GM12878 (cell line): ENCODE measurements around the gene DNAJC12. TPM values are rescaled to one million over a fixed set of nuclear protein-coding genes. Genes with fewer than 3 reads are reported as not detected.

Source experiments
- ATAC-seq: fragments of 200-7000 bp; cut with Tn5 transposase; 3 replicates; pipeline ENCODE4 v1.9.1; 2020; ENCODE audit warnings: mild to moderate bottlenecking, moderate library complexity
- BruUV-seq: library from RNA; stranded (reverse); fragments of 400-500 nt; replicated peaks from 2 replicates; lab custom pipeline; 2021; lab: Mats Ljungman, UMichigan
- CTCF ChIA-PET: fragments of 300-600 bp; sonication (Branson Sonifier 250); formaldehyde crosslinking; extraction: SDS; loops from one replicate; lab custom pipeline; 2021; ENCODE audit warnings: inconsistent platforms; lab: Yijun Ruan, JAX
- POLR2A ChIA-PET: fragments of 350-600 bp; formaldehyde crosslinking; extraction: SDS; loops from one replicate; lab custom pipeline; 2021; ENCODE audit warnings: inconsistent platforms; lab: Charles Lee
- RAD21 ChIA-PET: fragments of 300-600 bp; sonication (Branson Sonifier 250); formaldehyde crosslinking; loops from one replicate; lab custom pipeline; 2023; ENCODE audit warnings: antibody characterized with exemption; ENCODE audit not compliant: unreplicated experiment; lab: Charles Lee
- SMC1A ChIA-PET: fragments of 300-600 bp; sonication (Branson Sonifier 250); formaldehyde crosslinking; loops from one replicate; lab custom pipeline; 2023; ENCODE audit not compliant: unreplicated experiment, uncharacterized antibody; lab: Charles Lee
- DNase-seq: peaks from one replicate; pipeline ENCODE4 v3.0.0-alpha.2; 2011; ENCODE audit warnings: low read depth, low spot score
- FAIRE-seq: peaks from 3 replicates; lab custom pipeline; 2011; peaks lifted over from hg19 to GRCh38; lab: Jason Lieb, UNC
- H2AFZ ChIP-seq: 2 replicates; pipeline ENCODE4 v1.6.0; 2011; ENCODE audit warnings: low read depth, low read length, control low read depth; ENCODE audit not compliant: control insufficient read depth
- H3K27ac ChIP-seq: 2 replicates; pipeline ENCODE4 v1.5.1; 2011; ENCODE audit warnings: control low read depth; ENCODE audit not compliant: control insufficient read depth, insufficient read depth
- H3K27me3 ChIP-seq, 2 experiments: replicated peaks in 1 of 2; 2 replicates each; pipeline versions ENCODE4 v1.6.0 to v1.6.1; 2011; ENCODE audit warnings: low read length in 1 of 2; ENCODE audit not compliant: control insufficient read depth in 2 of 2, insufficient read depth in 2 of 2
- H3K36me3 ChIP-seq, 2 experiments: 2 replicates each; pipeline ENCODE4 v1.5.1; 2011; ENCODE audit warnings: low read length in 1 of 2; ENCODE audit not compliant: control insufficient read depth in 2 of 2, insufficient read depth in 2 of 2
- H3K4me1 ChIP-seq: 2 replicates; pipeline ENCODE4 v1.6.1; 2011; ENCODE audit warnings: mild to moderate bottlenecking, low read length, moderate library complexity, mixed read lengths; ENCODE audit not compliant: control insufficient read depth, insufficient read depth
- H3K4me2 ChIP-seq: 2 replicates; pipeline ENCODE4 v1.6.0; 2011; ENCODE audit warnings: control low read depth; ENCODE audit not compliant: control insufficient read depth, insufficient read depth
- H3K4me3 ChIP-seq: fragments of 200-600 bp; sonication (generic); 2 replicates; pipeline ENCODE4 v1.5.1; 2016
- H3K79me2 ChIP-seq: 2 replicates; pipeline ENCODE4 v1.6.0; 2011; ENCODE audit warnings: low read length; ENCODE audit not compliant: control insufficient read depth, insufficient read depth
- H3K9ac ChIP-seq: 2 replicates; pipeline ENCODE4 v1.8.0; 2011; ENCODE audit warnings: low read length, control low read depth, mixed read lengths; ENCODE audit not compliant: control insufficient read depth, insufficient read depth
- H3K9me3 ChIP-seq: replicated peaks from 3 replicates; pipeline ENCODE4 v1.5.1; 2011; ENCODE audit warnings: mild to moderate bottlenecking, low read length; ENCODE audit not compliant: control insufficient read depth, insufficient read depth
- H4K20me1 ChIP-seq: 2 replicates; pipeline ENCODE4 v1.6.0; 2011; ENCODE audit not compliant: control insufficient read depth, insufficient read depth
- ATF2 ChIP-seq: IDR thresholded peaks from 2 replicates; pipeline ENCODE4 v1.6.1; 2012; ENCODE audit warnings: low read length, inconsistent platforms
- ATF3 ChIP-seq: IDR thresholded peaks from 2 replicates; pipeline ENCODE4 v1.6.1; 2011; ENCODE audit warnings: low read depth, mild to moderate bottlenecking, low read length, moderate library complexity, borderline replicate concordance; ENCODE audit errors: extremely low read depth
- BRCA1 ChIP-seq: IDR thresholded peaks from 2 replicates; pipeline ENCODE4 v1.6.1; 2011; ENCODE audit warnings: low read depth, low read length, improper control_type of control experiment
- CEBPB ChIP-seq, 2 experiments: fragments of 150-350 bp in 1 of 2; IDR thresholded peaks; 2 replicates each; pipeline ENCODE4 v1.6.1; 2012 to 2014; ENCODE audit warnings: low read depth in 2 of 2, low read length in 2 of 2, borderline replicate concordance in 1 of 2, inconsistent platforms in 1 of 2
- EGR1 ChIP-seq, 2 experiments: IDR thresholded peaks; 1 replicate in 1 of 2; 2 replicates in 1 of 2; pipeline ENCODE4 v1.6.1; 2011 to 2012; ENCODE audit warnings: low read depth in 2 of 2, low read length in 2 of 2, borderline replicate concordance in 1 of 2, mild to moderate bottlenecking in 1 of 2, moderate library complexity in 1 of 2
- IKZF1 ChIP-seq: fragments of 450-650 bp; conservative IDR thresholded peaks from 2 replicates; pipeline ENCODE4 v1.6.1; 2017; ENCODE audit warnings: antibody characterized with exemption, mild to moderate bottlenecking
- IRF4 ChIP-seq: IDR thresholded peaks from 2 replicates; pipeline ENCODE4 v1.6.1; 2011; ENCODE audit warnings: low read depth, low read length
- KLF5 ChIP-seq: fragments of 450-650 bp; IDR thresholded peaks from 2 replicates; pipeline ENCODE4 v1.6.1; 2014; ENCODE audit warnings: mild to moderate bottlenecking; ENCODE audit not compliant: partially characterized antibody
- NFYA ChIP-seq: IDR thresholded peaks from 2 replicates; pipeline ENCODE4 v1.6.1; 2011; ENCODE audit warnings: low read depth, mild to moderate bottlenecking, low read length, improper control_type of control experiment, borderline replicate concordance
- PBX3 ChIP-seq: IDR thresholded peaks from 2 replicates; pipeline ENCODE4 v1.6.1; 2011; ENCODE audit warnings: mild to moderate bottlenecking, low read depth, low read length, moderate library complexity; ENCODE audit not compliant: insufficient replicate concordance
- PRDM15 ChIP-seq: fragments of 450-650 bp; formaldehyde crosslinking; IDR thresholded peaks from 2 replicates; pipeline ENCODE4 v1.4.0; 2020; ENCODE audit warnings: mild to moderate bottlenecking, moderate library complexity
- SIN3A ChIP-seq: IDR thresholded peaks from 2 replicates; pipeline ENCODE4 v1.6.1; 2012; ENCODE audit warnings: low read depth, low read length, improper control_type of control experiment
- SMC3 ChIP-seq: IDR thresholded peaks from 2 replicates; pipeline ENCODE4 v1.6.1; 2011; ENCODE audit warnings: low read length, improper control_type of control experiment, borderline replicate concordance
- WRNIP1 ChIP-seq: IDR thresholded peaks from 2 replicates; pipeline ENCODE4 v1.6.1; 2011; ENCODE audit warnings: low read depth, low read length, improper control_type of control experiment, borderline replicate concordance
- ZSCAN29 ChIP-seq: fragments of 450-650 bp; IDR thresholded peaks from 2 replicates; pipeline ENCODE4 v1.6.1; 2017; ENCODE audit warnings: mild to moderate bottlenecking, moderate library complexity
- WGBS: methylation state at CpG from one replicate; pipeline ENCODE4 v1.1.6; 2016; ENCODE audit warnings: low lambda C conversion rate; ENCODE audit not compliant: insufficient replicate concordance, insufficient coverage; ENCODE audit errors: missing lambda C conversion rate; 5-methylcytosine and 5-hydroxymethylcytosine counted together
- in situ Hi-C: fragments of 300-500 bp; cut with MboI; formaldehyde crosslinking; loops from 9 replicates; pipeline ENCODE4 v1.14.3; 2018; ENCODE audit warnings: mixed read lengths
- intact Hi-C: fragments of 100-400 bp; cut with micrococcal nuclease; formaldehyde crosslinking; loops from one replicate; pipeline ENCODE4 v1.14.2; 2022; ENCODE audit not compliant: unreplicated experiment
- polyA plus RNA-seq, 11 experiments: library from polyadenylated mRNA; depleted of rRNA in 4 of 11; unstranded in 6 of 11; stranded (reverse) in 5 of 11; fragments of >200 nt; fragmentation: Nextera tagmentation in 4 of 11; fragmentation: Illumina TruSeq in 1 of 11; extraction: Ambion mirVana in 4 of 11; extraction: Trizol in 1 of 11; gene quantifications; 1 replicate in 1 of 11; 2 replicates in 10 of 11; pipeline versions ENCODE4 v1.2.1 to v1.2.3, GENCODE V29; 2011 to 2016; ENCODE audit warnings: inconsistent platforms in 2 of 11, missing spikeins in 2 of 11, low read depth in 1 of 11
- total RNA-seq, 4 experiments: library from RNA; depleted of rRNA in 3 of 4; stranded (reverse); fragments of >200 nt in 3 of 4; fragmentation: Illumina TruSeq in 1 of 4; extraction: Trizol in 1 of 4; gene quantifications; 2 replicates each; pipeline versions ENCODE4 v1.2.1 to v1.2.3, GENCODE V29; 2013 to 2021

Gene DNAJC12
- total and polyA plus RNA-seq, 10 of the 15 experiments (the other 5 are each of a cell fraction or from before 2014, with no cell fraction given), result 1.1 to 4.5 (median 3.0) TPM

GRCh38 chr10:67779465-67780203 lies 58.4 kb downstream of the DNAJC12 start:
- Histone ChIP-seq H2AFZ (no peak overlapping the region), H3K79me2 (no peaks in the 10 kb centered on the region), H3K9ac (no peak overlapping the region), H3K4me3 (no peak overlapping the region), H3K27ac (no peak overlapping the region), H4K20me1 (no peaks in the 10 kb centered on the region), H3K27me3 (no peaks in the 10 kb centered on the region), H3K9me3 (no peaks in the 10 kb centered on the region), H3K4me1 (peaks cover 38% of the 10 kb centered on the region), H3K4me2 (no peak overlapping the region), H3K36me3 (no peaks in the 10 kb centered on the region)
- no TSS peak for BruUV-seq
- SMC1A ChIA-PET, result interaction anchor here (0.6 to 17.2 kb wide), 39 partner anchors 9 to 862 kb away, joined by 3 to 448 read pairs (median 4); partner anchors contain the start of gene CTNNA3
- in situ Hi-C loops, result loop anchor here (5.0 to 10.0 kb wide), 2 partner anchors 82 to 255 kb away; partner anchors contain the start of gene CTNNA3
- CTCF ChIA-PET, result interaction anchor here (0.6 to 13.0 kb wide), 65 partner anchors 9 to 1952 kb away, joined by 3 to 573 read pairs (median 4); partner anchors contain the start of genes CTNNA3, DNAJC12 and LRRTM3
- 1% methylated on average over 4 of the region's 4 CpGs for WGBS
- intact Hi-C loops, result loop anchor here (1.0 to 5.0 kb wide), 5 partner anchors 82 to 847 kb away; no protein-coding TSS in a partner anchor
- ATAC-seq, result peak; percentile 77
- POLR2A ChIA-PET, result interaction anchor here (1.0 to 3.5 kb wide), 3 partner anchors 9 to 113 kb away, joined by 3 to 17 read pairs (median 13); partner anchors contain the start of gene CTNNA3
- RAD21 ChIA-PET, result interaction anchor here (0.7 to 7.0 kb wide), 31 partner anchors 9 to 899 kb away, joined by 3 to 292 read pairs (median 4); partner anchors contain the start of genes CTNNA3 and LRRTM3
- DNase-seq, result no peak
- peak; percentile 59 for FAIRE-seq
- no peak for TF ChIP-seq NFYA
- no peak for TF ChIP-seq IRF4
- TF ChIP-seq PBX3, result no peak
- TF ChIP-seq ATF2, result no peak
- TF ChIP-seq EGR1 (IDR thresholded peaks at IDR 0.05; ENCODE audit: borderline replicate concordance in 1 of 2, low read depth in 2 of 2, low read length in 2 of 2), result no peak
- TF ChIP-seq PRDM15, result no peak
- TF ChIP-seq SMC3, result peak; percentile 84
- TF ChIP-seq ZSCAN29, result no peak
- TF ChIP-seq WRNIP1, result no peak
- no peak; the same call in 1 of the 2 replicates for TF ChIP-seq ATF3
- no peak for TF ChIP-seq IKZF1
- TF ChIP-seq CEBPB (IDR thresholded peaks at IDR 0.05; ENCODE audit: borderline replicate concordance in 1 of 2, low read depth in 2 of 2, low read length in 2 of 2), result no peak
- no peak for TF ChIP-seq SIN3A
- no peak for TF ChIP-seq BRCA1
- TF ChIP-seq KLF5, result no peak
